ENCODE results near the gene PTRH1. TPM values are rescaled to one million over a fixed set of nuclear protein-coding genes. Genes with fewer than 3 reads are reported as not detected.
"Not testable (repeated sequence)": the region's sequence is repeated elsewhere in the genome, so short reads cannot be mapped to it uniquely, and the experiment has no call there.

PTRH1 gene, protein sequence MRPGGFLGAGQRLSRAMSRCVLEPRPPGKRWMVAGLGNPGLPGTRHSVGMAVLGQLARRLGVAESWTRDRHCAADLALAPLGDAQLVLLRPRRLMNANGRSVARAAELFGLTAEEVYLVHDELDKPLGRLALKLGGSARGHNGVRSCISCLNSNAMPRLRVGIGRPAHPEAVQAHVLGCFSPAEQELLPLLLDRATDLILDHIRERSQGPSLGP
- 6.9 TPM for total RNA-seq

- FAIRE-seq (peak; percentile 84), DNase-seq (ENCODE audit: low spot score in 2 of 2) (peak; percentile 99 to 100)
Measured at GRCh38 chr9:127715470-127716337, at the start of gene PTRH1, which contains the start of gene TTC16. Gene PTRH1 (minus strand): TSS chr9:127715663. CDS start chr9:127715639, 24 bp downstream. Gene TTC16 (plus strand): TSS chr9:127716079. CDS start chr9:127716146, 67 bp downstream.

DNA sequence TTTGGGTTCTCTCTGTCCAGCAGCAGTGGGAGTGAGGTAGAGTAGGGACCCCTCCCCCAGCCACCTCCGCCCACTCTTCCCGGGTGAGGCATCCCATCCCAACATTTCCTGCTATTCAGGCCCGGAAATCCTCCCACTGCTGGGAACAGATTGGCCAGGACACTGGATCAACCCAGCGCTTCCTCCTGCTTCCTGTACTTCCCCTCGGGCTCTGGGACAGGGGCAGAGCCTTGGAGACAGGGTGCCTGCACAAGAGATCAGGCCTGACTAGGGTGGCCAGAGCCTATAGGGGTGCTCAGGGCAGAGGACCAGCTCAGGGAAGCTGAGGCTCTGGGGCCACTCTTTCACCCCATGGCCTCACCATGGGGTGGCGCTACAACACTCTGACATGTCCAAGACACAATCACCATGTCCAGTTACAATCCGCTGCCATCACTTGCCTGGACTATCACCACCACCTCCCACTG lies 48.5 kb upstream of the PTRH1 start:
- DNase-seq (ENCODE audit: low spot score in 2 of 2) (peak in 1 of 2 donors; percentile 42), FAIRE-seq (no peak)

DNA sequence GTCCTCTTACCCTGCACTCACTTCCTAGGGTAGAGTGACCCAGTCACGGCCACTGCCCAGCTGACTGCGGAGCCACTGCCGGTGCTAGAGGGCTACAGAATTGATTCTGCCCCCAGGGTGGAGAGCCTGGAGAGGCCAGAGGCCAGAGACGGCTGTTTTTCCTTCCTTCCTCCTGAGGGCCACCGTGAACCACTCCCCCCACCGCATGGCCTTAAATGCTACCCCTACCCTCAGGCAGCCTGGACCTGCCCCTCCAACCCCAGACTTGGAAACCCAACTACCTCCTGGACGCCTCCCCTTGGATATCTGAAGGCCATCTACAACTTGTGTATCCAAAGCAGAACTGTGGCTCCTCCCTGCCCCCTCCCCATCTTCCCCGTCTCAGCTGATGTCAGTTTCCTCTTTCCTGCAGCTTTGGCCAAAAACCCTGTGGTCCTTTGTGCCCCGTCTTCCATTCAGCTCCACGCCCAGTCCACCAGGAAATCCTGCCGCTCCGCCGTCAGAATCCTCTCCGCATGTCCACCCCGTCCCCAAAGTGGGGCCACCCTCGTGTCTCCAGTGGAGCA lies 46.7 kb upstream of the PTRH1 start:
- FAIRE-seq = no peak
- peak in 1 of 2 donors; percentile 48 for DNase-seq (ENCODE audit: low spot score in 2 of 2)

- DNase-seq (ENCODE audit: low spot score in 2 of 2) (no peak), FAIRE-seq (no peak)
Measured at GRCh38 chr9:127761491-127761956, 46.1 kb upstream of the PTRH1 start.

DNA sequence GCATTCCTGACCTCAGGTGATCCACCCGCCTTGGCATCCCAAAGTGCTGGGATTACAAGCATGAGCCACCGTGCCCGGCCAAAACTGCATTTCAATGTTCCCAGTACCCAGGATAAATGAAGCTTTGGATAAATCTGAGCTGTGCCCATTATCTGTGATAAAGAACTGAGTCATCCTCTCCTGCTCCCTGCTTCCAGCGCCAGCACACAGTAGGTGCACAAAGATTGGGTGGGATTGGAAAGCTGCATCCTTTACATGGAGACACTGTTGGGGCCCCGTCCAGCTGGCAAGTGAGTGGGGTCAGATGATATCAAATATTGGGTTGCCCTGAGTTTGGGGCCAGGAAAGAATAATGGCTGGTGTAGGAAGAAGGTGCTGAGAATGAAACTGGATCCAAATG lies 45.6 kb upstream of the PTRH1 start:
- FAIRE-seq = no peak
- DNase-seq (ENCODE audit: low spot score in 2 of 2) = no peak

DNA sequence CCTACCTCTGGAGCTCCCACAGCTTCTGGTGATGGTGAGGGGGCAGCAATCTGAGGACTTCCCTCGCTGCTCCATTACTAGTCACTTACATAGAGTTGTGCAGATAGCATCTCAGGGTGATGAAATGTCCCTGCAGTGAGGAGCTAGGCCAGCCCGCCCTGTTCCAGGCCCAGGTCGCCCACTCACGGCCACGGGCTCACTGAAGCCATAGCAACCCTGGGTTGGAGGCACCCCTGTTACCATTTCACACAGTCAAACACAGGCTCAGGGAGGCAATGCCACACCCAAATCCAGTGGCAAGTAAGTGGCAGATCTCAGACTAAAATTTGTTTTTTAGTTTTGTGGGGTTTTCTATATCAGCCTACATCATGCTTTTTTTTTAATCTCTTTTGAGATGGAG lies 43.4 kb upstream of the PTRH1 start:
- no peak for DNase-seq (ENCODE audit: low spot score in 2 of 2)
- no peak for FAIRE-seq

- not testable (repeated sequence) for FAIRE-seq; DNase-seq (ENCODE audit: low spot score in 2 of 2)
Measured at GRCh38 chr9:127756776-127757175, 41.3 kb upstream of the PTRH1 start.

DNA sequence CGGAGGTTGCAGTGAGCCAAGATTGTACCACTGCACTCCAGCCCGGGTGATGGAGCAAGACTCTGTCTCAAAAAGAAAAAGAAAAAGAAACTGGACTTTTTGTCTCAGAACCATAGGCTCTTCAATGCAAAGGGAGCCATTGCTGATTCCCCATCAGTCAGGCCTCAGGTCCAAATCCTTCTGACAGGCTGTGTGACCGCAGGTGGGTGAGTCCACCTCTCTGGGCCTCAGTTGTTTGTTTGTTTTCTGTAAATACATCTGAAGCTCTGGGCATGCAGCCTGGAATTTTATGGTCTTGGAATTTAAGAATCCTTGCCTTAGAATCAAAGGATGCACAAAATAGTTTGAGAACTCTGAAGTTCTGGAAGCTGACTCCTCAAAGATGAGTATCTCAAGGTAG lies 40.8 kb upstream of the PTRH1 start:
- FAIRE-seq (no peak), DNase-seq (ENCODE audit: low spot score in 2 of 2) (no peak)

- no peak for FAIRE-seq
Measured at GRCh38 chr9:127755061-127756060, 39.9 kb upstream of the PTRH1 start.

GRCh38 chr9:127754099-127755060 lies 38.9 kb upstream of the PTRH1 start:
- DNase-seq (ENCODE audit: low spot score in 2 of 2) (peak; percentile 61 to 81), FAIRE-seq (no peak)

More at GRCh38 chr9:127755061-127756060, 39.9 kb upstream of the PTRH1 start:
- peak; percentile 60 to 73 for DNase-seq (ENCODE audit: low spot score in 2 of 2)

GRCh38 chr9:127753622-127754021 lies 38.2 kb upstream of the PTRH1 start:
- no peak for FAIRE-seq
- DNase-seq (ENCODE audit: low spot score in 2 of 2) = no peak

- no peak for FAIRE-seq
- peak in 1 of 2 donors; percentile 47 for DNase-seq (ENCODE audit: low spot score in 2 of 2)
Measured at GRCh38 chr9:127753148-127753547, 37.7 kb upstream of the PTRH1 start.

DNA sequence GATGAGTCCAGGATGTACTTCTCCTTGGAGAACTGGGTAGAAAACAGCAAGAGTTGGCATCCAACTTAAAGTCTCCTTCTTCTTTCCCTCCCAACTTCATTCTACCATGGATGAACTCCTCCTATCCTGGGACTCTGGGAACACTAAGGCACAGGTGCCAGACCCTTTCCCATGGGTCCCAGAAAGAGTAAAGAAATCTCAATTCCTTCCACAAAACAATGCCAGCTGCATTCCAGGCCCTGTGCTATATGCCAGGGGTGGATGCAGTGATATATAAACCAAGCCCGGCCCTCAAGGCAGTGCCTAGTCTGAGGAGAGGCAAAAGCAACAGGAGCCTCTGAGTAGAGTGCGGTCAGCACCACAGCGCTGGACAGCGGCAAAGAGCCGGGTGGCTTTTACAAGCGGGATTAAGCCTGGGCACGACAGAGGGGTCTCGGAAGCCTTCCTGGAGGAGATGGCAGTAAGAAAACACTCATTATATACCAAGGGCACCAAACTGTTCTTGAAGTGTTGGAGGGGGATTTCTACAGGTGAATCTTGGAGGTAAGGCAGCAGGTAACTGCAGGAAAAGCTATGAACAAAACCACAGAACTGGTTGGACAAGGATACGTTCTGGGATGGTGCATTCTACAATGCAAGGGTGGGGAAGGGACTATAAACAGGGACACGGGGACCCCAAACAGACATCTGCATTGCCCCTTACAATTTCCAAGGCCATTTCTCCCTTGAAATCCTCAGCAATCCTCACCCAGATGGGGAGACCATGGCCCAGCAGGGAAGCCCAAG lies 36.0 kb upstream of the PTRH1 start:
- FAIRE-seq (no peak), DNase-seq (ENCODE audit: low spot score in 2 of 2) (no peak)

DNA sequence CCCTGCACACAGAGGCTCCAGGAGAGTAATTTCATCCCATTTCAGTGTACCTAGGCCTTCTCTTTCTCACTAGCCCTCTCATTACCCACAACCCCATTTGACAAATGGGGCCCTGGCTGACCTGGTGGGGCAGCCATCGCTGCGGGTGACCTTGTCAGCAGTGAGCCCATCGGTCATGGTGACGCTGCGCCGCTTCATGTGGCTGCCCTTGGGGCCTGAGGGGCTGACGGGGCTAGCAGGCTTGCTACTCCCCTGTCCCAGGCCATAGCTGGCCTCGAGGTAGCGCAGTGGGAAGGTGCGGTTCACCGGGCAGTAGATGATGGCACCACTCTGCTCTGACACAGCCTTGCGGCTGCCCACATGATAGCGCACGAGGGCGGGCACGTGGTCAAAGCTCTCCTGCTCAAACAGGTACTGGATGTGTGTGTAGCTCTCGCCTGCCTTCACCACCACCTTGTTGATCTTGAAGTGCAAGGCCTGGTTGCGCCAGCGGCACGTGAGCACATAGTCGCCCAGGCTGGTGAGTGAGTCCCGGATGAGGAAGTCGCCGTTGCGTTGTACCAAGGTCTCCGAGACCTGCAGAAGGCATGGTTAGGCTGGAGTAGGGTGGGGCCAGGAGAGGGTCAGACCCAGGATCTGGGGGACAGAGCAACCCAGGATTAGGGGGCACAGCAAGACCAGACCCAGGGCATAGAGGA lies 33.8 kb upstream of the PTRH1 start:
- FAIRE-seq = no peak

GRCh38 chr9:127746959-127747569 lies 31.6 kb upstream of the PTRH1 start:
- no peak for DNase-seq (ENCODE audit: low spot score in 2 of 2)
- no peak for FAIRE-seq

More for the DNA sequence above, 33.8 kb upstream of the PTRH1 start:
- no peak for DNase-seq (ENCODE audit: low spot score in 2 of 2)

DNA sequence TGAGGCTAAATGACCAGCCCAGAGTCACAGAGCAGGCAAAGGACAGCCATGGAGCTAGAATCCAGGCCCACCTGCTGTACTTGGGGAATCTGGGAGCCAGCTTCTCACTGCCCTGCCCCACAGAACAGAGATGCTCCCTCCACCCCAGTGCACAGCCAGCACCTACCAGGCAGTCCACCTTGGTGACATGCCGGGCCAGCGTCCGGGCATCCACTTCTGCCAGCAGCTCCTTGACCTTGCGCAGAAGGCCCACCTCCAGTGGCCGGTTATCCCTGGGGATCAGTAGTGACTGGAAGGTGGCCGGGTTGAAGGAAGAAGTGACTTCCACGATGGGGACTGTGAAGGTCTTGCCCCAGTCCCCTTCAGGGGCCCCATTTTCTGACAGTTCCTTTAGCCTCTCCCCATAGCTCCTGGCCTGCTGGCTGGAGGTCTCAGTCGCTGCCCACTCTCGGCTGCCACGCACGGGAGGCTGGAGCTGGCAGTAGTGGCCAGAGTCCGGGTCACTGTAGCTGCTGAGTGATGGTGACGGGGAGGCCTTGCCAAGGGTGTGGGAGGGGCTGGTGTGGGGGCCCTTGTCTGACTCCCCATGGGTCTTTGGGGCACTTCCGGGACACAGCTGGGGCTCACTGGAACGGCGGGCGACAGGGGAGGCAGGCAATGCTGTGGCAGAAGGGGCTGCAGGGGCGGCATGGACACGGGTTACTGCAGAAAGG lies 29.1 kb upstream of the PTRH1 start:
- FAIRE-seq = no peak
- DNase-seq (ENCODE audit: low spot score in 2 of 2) = no peak

Measured in frontal cortex (tissue), 4 donors.